Neural crest cell (in vitro differentiated cells): ENCODE data around the gene GJD3. TPM values are rescaled to one million over a fixed set of nuclear protein-coding genes. Genes with fewer than 3 reads are reported as not detected.
"Not testable (repeated sequence)": the region's sequence is repeated elsewhere in the genome, so short reads cannot be mapped to it uniquely, and the experiment has no call there.

ENCODE experiments used
- DNase-seq: peaks from one replicate; pipeline ENCODE4 v3.0.0; 2021; ENCODE audit warnings: low read depth, mixed read lengths, low spot score
- H3K27ac Mint-ChIP-seq: one replicate; pipeline ENCODE4 v1.8.0; 2021; ENCODE audit warnings: mild to moderate bottlenecking, mixed read lengths; ENCODE audit not compliant: unreplicated experiment
- H3K27me3 Mint-ChIP-seq: 2 replicates; pipeline ENCODE4 v1.8.0; 2021; ENCODE audit warnings: low read depth, mild to moderate bottlenecking, mixed read lengths
- H3K36me3 Mint-ChIP-seq: 2 replicates; pipeline ENCODE4 v1.8.0; 2021; ENCODE audit warnings: low read depth, mild to moderate bottlenecking, mixed read lengths
- H3K4me1 Mint-ChIP-seq: 2 replicates; pipeline ENCODE4 v1.8.0; 2021; ENCODE audit warnings: mixed read lengths
- H3K4me3 Mint-ChIP-seq: one replicate; pipeline ENCODE4 v1.8.0; 2021; ENCODE audit warnings: mild to moderate bottlenecking, mixed read lengths
- H3K9me3 Mint-ChIP-seq: 2 replicates; pipeline ENCODE4 v1.8.0; 2021; ENCODE audit warnings: mixed read lengths
- CTCF ChIP-seq: fragments of 200-600 bp; sonication (generic); conservative IDR thresholded peaks from 2 replicates; pipeline ENCODE4 v1.5.0; 2021; ENCODE audit warnings: antibody characterized with exemption, mild to moderate bottlenecking
- total RNA-seq: library from RNA; stranded (reverse); gene quantifications from 2 replicates; pipeline ENCODE4 v1.2.1, GENCODE V29; 2021

The GJD3 gene
- total RNA-seq, 1 donor from 2014 or later = not detected

- DNase-seq = no peak
- Mint-ChIP-seq H3K36me3 (no peaks in the 10 kb centered on the region), H3K27me3 (no peaks in the 10 kb centered on the region), H3K4me3 (no peak overlapping the region), H3K27ac (no peak overlapping the region), H3K4me1 (peaks cover 14% of the 10 kb centered on the region), H3K9me3 (peaks cover 15% of the 10 kb centered on the region)
- no peak for TF ChIP-seq CTCF
Measured at GRCh38 chr17:40373324-40373723, 8.8 kb upstream of the GJD3 start.

- H3K4me3 Mint-ChIP-seq, DNase-seq, H3K27ac Mint-ChIP-seq, H3K36me3 Mint-ChIP-seq, H3K27me3 Mint-ChIP-seq: not testable (repeated sequence)
- Mint-ChIP-seq H3K9me3 (peaks cover 15% of the 10 kb centered on the region), H3K4me1 (peaks cover 14% of the 10 kb centered on the region)
Measured at GRCh38 chr17:40372644-40373043, 8.1 kb upstream of the GJD3 start.

- peaks cover 15% of the 10 kb centered on the region for H3K9me3 Mint-ChIP-seq
- H3K27ac Mint-ChIP-seq = no peak overlapping the region
- H3K4me3 Mint-ChIP-seq = no peak overlapping the region
- H3K4me1 Mint-ChIP-seq = peaks cover 14% of the 10 kb centered on the region
- TF ChIP-seq CTCF = no peak
- no peaks in the 10 kb centered on the region for H3K27me3 Mint-ChIP-seq
- DNase-seq = no peak
- no peaks in the 10 kb centered on the region for H3K36me3 Mint-ChIP-seq
Measured at GRCh38 chr17:40372031-40372430, 7.5 kb upstream of the GJD3 start.

GRCh38 chr17:40371261-40371929, 6.9 kb upstream of the GJD3 start:
- Mint-ChIP-seq H3K36me3 (no peaks in the 10 kb centered on the region), H3K27ac (no peak overlapping the region), H3K27me3 (no peaks in the 10 kb centered on the region), H3K4me3 (no peak overlapping the region), H3K9me3 (peaks cover 13% of the 10 kb centered on the region), H3K4me1 (peaks cover 14% of the 10 kb centered on the region)
- TF ChIP-seq CTCF = no peak
- DNase-seq = no peak

GRCh38 chr17:40369923-40370322, 5.4 kb upstream of the GJD3 start:
- peaks cover 6% of the 10 kb centered on the region for H3K27me3 Mint-ChIP-seq
- peaks cover 12% of the 10 kb centered on the region for H3K9me3 Mint-ChIP-seq
- H3K4me1 Mint-ChIP-seq = peaks cover 10% of the 10 kb centered on the region
- DNase-seq = no peak
- H3K4me3 Mint-ChIP-seq = no peak overlapping the region
- no peaks in the 10 kb centered on the region for H3K36me3 Mint-ChIP-seq
- no peak for TF ChIP-seq CTCF
- no peak overlapping the region for H3K27ac Mint-ChIP-seq

GRCh38 chr17:40367728-40368127, 3.2 kb upstream of the GJD3 start:
- H3K4me3 Mint-ChIP-seq, H3K4me1 Mint-ChIP-seq, H3K9me3 Mint-ChIP-seq, H3K36me3 Mint-ChIP-seq, DNase-seq, H3K27ac Mint-ChIP-seq: not testable (repeated sequence)
- peaks cover 23% of the 10 kb centered on the region for H3K27me3 Mint-ChIP-seq
